Pancreas (tissue), 10 donors: ENCODE data around the gene HOXA6. TPM values are rescaled to one million over a fixed set of nuclear protein-coding genes. Genes with fewer than 3 reads are reported as not detected.

Source experiments
- ATAC-seq, 4 donors: fragments of 200-7000 bp; cut with Tn5 transposase; one replicate each; pipeline versions ENCODE4 v1.8.0 to v1.9.1; 2020; ENCODE audit warnings: mild to moderate bottlenecking in 4 of 4, moderate library complexity in 4 of 4
- DNase-seq, 6 donors: peaks; one replicate each; pipeline ENCODE4 v3.0.0-alpha.2; 2020
- FAIRE-seq: peaks from 2 replicates; lab custom pipeline; 2012; peaks lifted over from hg19 to GRCh38; lab: Jason Lieb, UNC
- H3K27ac ChIP-seq, 4 donors: fragments of 200-600 bp; sonication (generic); 1 replicate in 3 of 4; 2 replicates in 1 of 4; pipeline versions ENCODE4 v1.5.0 to v1.8.0; 2020
- H3K27me3 ChIP-seq, 4 donors: fragments of 200-600 bp; one replicate each; pipeline ENCODE4 v1.8.0; 2021
- H3K36me3 ChIP-seq, 3 donors: fragments of 200-600 bp; sonication (generic) in 1 of 3; one replicate each; pipeline versions ENCODE4 v1.5.0 to v1.8.0; 2020 to 2021
- H3K4me1 ChIP-seq, 3 donors: fragments of 200-600 bp; one replicate each; pipeline ENCODE4 v1.8.0; 2021
- H3K4me3 ChIP-seq, 4 donors: fragments of 200-600 bp; sonication (generic) in 2 of 4; one replicate each; pipeline versions ENCODE4 v1.5.0 to v1.8.0; 2020 to 2021
- H3K9me3 ChIP-seq, 4 donors: fragments of 200-600 bp; one replicate each; pipeline ENCODE4 v1.8.0; 2021
- WGBS, 2 donors: extraction: QIAGEN DNeasy Blood & Tissue Kit; methylation state at CpG; one replicate each; pipeline ENCODE4 v1.1.7; 2013; 5-methylcytosine and 5-hydroxymethylcytosine counted together
- intact Hi-C, 3 donors: fragments of 100-400 bp; cut with DNase I; formaldehyde crosslinking; loops; one replicate each; pipeline versions ENCODE4 v1.11.1 to v1.14.2; 2022
- polyA plus RNA-seq, 2 donors: library from polyadenylated mRNA; stranded (reverse); fragments of 200-250 nt; gene quantifications; one replicate each; pipeline ENCODE4 v1.2.3, GENCODE V29; 2013
- total RNA-seq, 6 donors: library from RNA; stranded (reverse); fragmentation: NEBNext Ultra II Directional in 4 of 6; extraction: Animal tissue kit (Norgen Biotek cat#: 25700) in 4 of 6; gene quantifications; one replicate each; pipeline versions ENCODE4 v1.2.1 to v1.2.4, GENCODE V29; 2021 to 2023
- TF ChIP-seq, protein P1 (sequence below), 4 donors: fragments of 200-600 bp; sonication (generic) in 3 of 4; IDR thresholded peaks; one replicate each; pipeline versions ENCODE4 v1.5.0 to v1.8.0; 2021; ENCODE audit warnings: antibody characterized with exemption in 4 of 4
- donor health status: healthy with polysubstance abuse.
- donor health status: DM: no; HTN: no; CAD: no; lungs with moderate emphysema.
- donor health status: DM: no; HTN: no; CAD: no.
- donor health status: control.
- donor health status: control.
- donor health status: Bipolar disorder and iron deficiency.
- donor health status: DM: yes; HTN: yes; CAD: no.
- donor health status: DM: no; HTN: no; CAD: no.
- donor health status: DM: no; HTN: no; CAD: no.
- donor health status: DM: yes; HTN: yes; CAD: no.

Gene HOXA6
- total and polyA plus RNA-seq, 8 donors = 0.12 to 0.34 TPM; not detected in 6

DNA sequence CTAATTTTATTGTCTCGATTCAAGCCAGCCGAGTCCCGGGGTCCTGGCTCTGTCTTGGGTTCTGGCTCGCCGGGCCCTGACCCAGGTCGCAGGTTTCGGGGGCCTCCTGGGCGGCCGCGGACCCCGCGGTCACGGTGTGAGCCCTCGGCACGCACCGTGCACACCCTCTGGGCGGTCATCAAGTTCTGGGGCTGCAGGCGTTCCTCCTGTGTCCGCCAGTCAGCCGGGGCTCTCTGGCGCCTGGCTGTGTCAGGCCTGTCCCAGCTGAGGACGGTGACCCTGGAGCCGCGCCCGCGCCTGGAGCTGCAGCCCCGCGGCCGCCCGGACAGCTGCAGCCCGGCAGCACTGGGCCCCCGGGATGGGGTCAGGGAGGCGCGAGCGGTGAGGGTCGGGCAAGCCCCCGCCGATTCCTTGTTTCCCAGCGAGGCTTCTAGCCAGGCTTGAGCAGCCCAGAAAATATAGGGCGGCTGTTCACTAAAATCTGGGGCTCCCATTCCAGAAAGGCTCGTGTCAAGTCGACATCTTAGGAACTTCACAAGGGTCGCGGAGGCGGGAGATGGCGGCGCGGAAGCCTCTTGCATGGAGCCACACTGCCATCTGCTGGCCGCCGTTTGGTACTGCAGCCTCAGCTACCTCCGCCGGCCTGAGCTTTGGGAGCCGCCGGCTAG lies 13.1 kb upstream of the HOXA6 start:
- Histone ChIP-seq H3K4me3 (peak overlapping the region; percentile 29 to 82 (median 62)), H3K9me3 (no peaks in the 10 kb centered on the region), H3K27ac (no peak overlapping the region), H3K36me3 (no peaks in the 10 kb centered on the region), H3K4me1 (peaks cover 0 to 7% (median 5%) of the 10 kb centered on the region in 3 donors), H3K27me3 (peaks cover 13 to 74% (median 29%) of the 10 kb centered on the region in 4 donors)
- ATAC-seq (peak; percentile 86 to 94 (median 91)), DNase-seq (peak; percentile 61 to 98 (median 88)), FAIRE-seq (no peak)
- intact Hi-C loops = no loop called here
- 2% methylated on average over 54 of the region's 54 CpGs for WGBS, 2 donors
- TF ChIP-seq, protein P1, sequence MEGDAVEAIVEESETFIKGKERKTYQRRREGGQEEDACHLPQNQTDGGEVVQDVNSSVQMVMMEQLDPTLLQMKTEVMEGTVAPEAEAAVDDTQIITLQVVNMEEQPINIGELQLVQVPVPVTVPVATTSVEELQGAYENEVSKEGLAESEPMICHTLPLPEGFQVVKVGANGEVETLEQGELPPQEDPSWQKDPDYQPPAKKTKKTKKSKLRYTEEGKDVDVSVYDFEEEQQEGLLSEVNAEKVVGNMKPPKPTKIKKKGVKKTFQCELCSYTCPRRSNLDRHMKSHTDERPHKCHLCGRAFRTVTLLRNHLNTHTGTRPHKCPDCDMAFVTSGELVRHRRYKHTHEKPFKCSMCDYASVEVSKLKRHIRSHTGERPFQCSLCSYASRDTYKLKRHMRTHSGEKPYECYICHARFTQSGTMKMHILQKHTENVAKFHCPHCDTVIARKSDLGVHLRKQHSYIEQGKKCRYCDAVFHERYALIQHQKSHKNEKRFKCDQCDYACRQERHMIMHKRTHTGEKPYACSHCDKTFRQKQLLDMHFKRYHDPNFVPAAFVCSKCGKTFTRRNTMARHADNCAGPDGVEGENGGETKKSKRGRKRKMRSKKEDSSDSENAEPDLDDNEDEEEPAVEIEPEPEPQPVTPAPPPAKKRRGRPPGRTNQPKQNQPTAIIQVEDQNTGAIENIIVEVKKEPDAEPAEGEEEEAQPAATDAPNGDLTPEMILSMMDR (IDR thresholded peaks at IDR 0.05) = peak; percentile 99 to 100 (median 100)

GRCh38 chr7:27160145-27160545 lies 12.6 kb upstream of the HOXA6 start:
- peak; percentile 5 to 19 (median 9) for ATAC-seq
- intact Hi-C loops = no loop called here
- Histone ChIP-seq H3K27ac (no peak overlapping the region), H3K27me3 (peaks cover 13 to 74% (median 29%) of the 10 kb centered on the region in 4 donors), H3K4me1 (peaks cover 0 to 7% (median 5%) of the 10 kb centered on the region in 3 donors), H3K4me3 (peak overlapping the region; percentile 29 to 82 (median 62)), H3K9me3 (no peaks in the 10 kb centered on the region), H3K36me3 (no peaks in the 10 kb centered on the region)
- FAIRE-seq = no peak
- TF ChIP-seq, protein P1 (IDR thresholded peaks at IDR 0.05) = no peak
- 20 to 24% methylated on average over 23 of the region's 23 CpGs for WGBS, 2 donors
- DNase-seq = peak in 3 of 6 donors; percentile 23 to 65 (median 57)

- intact Hi-C loops = loop anchor here in 1 of 3 donors (10.0 kb wide), 1 partner anchor 1305 kb away; no protein-coding TSS in a partner anchor
- FAIRE-seq = no peak
- WGBS, 2 donors = 43 to 49% methylated on average over 27 of the region's 27 CpGs
Measured at GRCh38 chr7:27159266-27160144, 11.9 kb upstream of the HOXA6 start.

DNA sequence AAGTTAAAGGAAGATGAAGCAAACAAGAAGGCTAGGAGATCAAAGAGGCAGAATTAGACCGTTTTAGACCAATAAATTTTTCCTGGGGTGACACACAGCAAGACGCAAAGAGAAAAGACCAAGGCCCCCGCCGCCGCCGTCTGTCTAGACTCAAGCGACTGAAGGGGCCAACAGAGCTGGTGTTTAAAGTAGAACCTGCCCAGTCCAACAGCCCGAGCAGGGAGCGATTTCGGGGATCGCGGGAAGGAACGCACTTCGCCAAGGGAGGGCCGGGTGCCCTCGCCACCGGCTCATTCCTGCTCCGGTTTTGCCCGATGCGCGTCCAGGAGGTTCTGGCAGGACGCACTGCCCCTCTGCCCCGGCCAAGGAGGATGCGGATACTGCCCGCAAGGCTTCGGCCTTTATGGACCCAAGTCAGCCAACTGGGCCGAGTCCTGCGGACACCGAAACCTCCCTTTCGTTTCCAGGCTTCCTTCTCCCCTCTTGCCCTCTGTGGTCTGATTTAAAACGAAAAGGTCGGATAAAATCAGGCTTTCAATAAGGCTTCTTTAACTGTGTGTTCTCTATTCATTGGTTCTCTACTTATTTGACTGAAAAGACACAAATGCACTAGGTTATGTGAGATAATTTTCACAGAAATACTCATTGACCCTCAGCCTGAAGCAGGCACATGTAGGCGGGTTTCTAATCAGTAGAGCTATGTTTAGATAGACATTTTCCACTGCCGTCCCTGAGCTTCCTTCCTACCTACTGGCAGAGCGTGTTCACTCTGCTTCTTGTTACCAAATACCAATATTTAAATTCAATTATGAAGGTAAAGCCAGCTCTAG lies 11.1 kb upstream of the HOXA6 start:
- WGBS, 2 donors = 18 to 19% methylated on average over 35 of the region's 35 CpGs
- FAIRE-seq = no peak
- H3K27me3 ChIP-seq = peaks cover 15 to 74% (median 35%) of the 10 kb centered on the region in 4 donors
- H3K36me3 ChIP-seq = no peaks in the 10 kb centered on the region
- ATAC-seq = no peak
- TF ChIP-seq, protein P1 (IDR thresholded peaks at IDR 0.05) = no peak
- H3K27ac ChIP-seq = no peak overlapping the region
- no peaks in the 10 kb centered on the region for H3K9me3 ChIP-seq
- peak in 4 of 6 donors; percentile 6 to 58 (median 28) for DNase-seq
- no peak overlapping the region for H3K4me3 ChIP-seq
- intact Hi-C loops = loop anchor here in 1 of 3 donors (10.0 kb wide), 1 partner anchor 1304 kb away; no protein-coding TSS in a partner anchor
- H3K4me1 ChIP-seq = peaks cover 0 to 5% (median 4%) of the 10 kb centered on the region in 3 donors

More at GRCh38 chr7:27159266-27160144, 11.9 kb upstream of the HOXA6 start:
- H3K27ac ChIP-seq = no peak overlapping the region
- H3K27me3 ChIP-seq = peaks cover 14 to 74% (median 30%) of the 10 kb centered on the region in 4 donors
- ATAC-seq (no peak), DNase-seq (peak in 3 of 6 donors; percentile 5 to 52 (median 23))
- H3K4me1 ChIP-seq = peaks cover 0 to 5% (median 5%) of the 10 kb centered on the region in 3 donors
- TF ChIP-seq, protein P1 (IDR thresholded peaks at IDR 0.05) = no peak
- H3K36me3 ChIP-seq = no peaks in the 10 kb centered on the region
- H3K9me3 ChIP-seq = no peaks in the 10 kb centered on the region
- no peak overlapping the region for H3K4me3 ChIP-seq
